Mucosa of rectum (tissue), 2 donors: ENCODE data around the gene S100A1.
"Not testable (repeated sequence)": the region's sequence is repeated elsewhere in the genome, so short reads cannot be mapped to it uniquely, and the experiment has no call there.

ENCODE experiments used
- H3K27ac ChIP-seq, 2 donors: one replicate each; pipeline ENCODE4 v1.7.0; 2013; ENCODE audit warnings: inconsistent platforms in 2 of 2, low read depth in 2 of 2, low read length in 2 of 2
- H3K27me3 ChIP-seq, 2 donors: one replicate each; pipeline ENCODE4 v1.7.0; 2013; ENCODE audit warnings: low read length in 2 of 2; ENCODE audit not compliant: control insufficient read depth in 2 of 2, insufficient read depth in 2 of 2
- H3K36me3 ChIP-seq, 2 donors: one replicate each; pipeline ENCODE4 v1.7.0; 2013; ENCODE audit warnings: low read length in 2 of 2; ENCODE audit not compliant: control insufficient read depth in 2 of 2, insufficient read depth in 2 of 2
- H3K4me1 ChIP-seq, 2 donors: one replicate each; pipeline ENCODE4 v1.7.0; 2013; ENCODE audit warnings: low read length in 2 of 2, mild to moderate bottlenecking in 1 of 2; ENCODE audit not compliant: control insufficient read depth in 2 of 2, insufficient read depth in 2 of 2
- H3K4me3 ChIP-seq, 2 donors: one replicate each; pipeline ENCODE4 v1.7.0; 2013; ENCODE audit warnings: low read length in 2 of 2
- H3K9ac ChIP-seq, 2 donors: one replicate each; pipeline ENCODE4 v1.7.0; 2013; ENCODE audit warnings: low read length in 2 of 2, low read depth in 1 of 2, mild to moderate bottlenecking in 1 of 2
- H3K9me3 ChIP-seq, 2 donors: one replicate each; pipeline ENCODE4 v1.7.0; 2013; ENCODE audit warnings: low read length in 2 of 2; ENCODE audit not compliant: control insufficient read depth in 2 of 2
- donor health status: healthy.
- donor health status: Normal muscosa, but diverticular disease.

S100A1 gene

GRCh38 chr1:153662269-153662668 lies 34.0 kb downstream of the S100A1 start:
- no peaks in the 10 kb centered on the region for H3K27me3 ChIP-seq
- no peak overlapping the region for H3K4me3 ChIP-seq
- no peak overlapping the region for H3K27ac ChIP-seq
- H3K4me1 ChIP-seq: peaks cover 8 to 11% of the 10 kb centered on the region in 2 donors
- peaks cover 61 to 63% of the 10 kb centered on the region in 2 donors for H3K36me3 ChIP-seq
- no peak overlapping the region for H3K9ac ChIP-seq
- H3K9me3 ChIP-seq: no peaks in the 10 kb centered on the region

GRCh38 chr1:153663211-153663610 lies 35.0 kb downstream of the S100A1 start:
- H3K9ac ChIP-seq: no peak overlapping the region
- peaks cover 70% of the 10 kb centered on the region in 2 donors for H3K36me3 ChIP-seq
- no peak overlapping the region for H3K4me3 ChIP-seq
- no peaks in the 10 kb centered on the region for H3K9me3 ChIP-seq
- no peaks in the 10 kb centered on the region for H3K27me3 ChIP-seq
- no peak overlapping the region for H3K27ac ChIP-seq
- peaks cover 7 to 11% of the 10 kb centered on the region in 2 donors for H3K4me1 ChIP-seq

- Histone ChIP-seq H3K4me1 (peaks cover 9% of the 10 kb centered on the region in 2 donors), H3K27ac (no peak overlapping the region), H3K4me3 (no peak overlapping the region), H3K9ac (no peak overlapping the region), H3K36me3 (peaks cover 62 to 64% of the 10 kb centered on the region in 2 donors), H3K9me3 (no peaks in the 10 kb centered on the region), H3K27me3 (no peaks in the 10 kb centered on the region)
Measured at GRCh38 chr1:153667439-153667838, 39.2 kb downstream of the S100A1 start.

GRCh38 chr1:153668672-153669071 lies 40.4 kb downstream of the S100A1 start:
- not testable (repeated sequence) for H3K9me3 ChIP-seq, H3K27me3 ChIP-seq, H3K4me3 ChIP-seq, H3K9ac ChIP-seq, H3K4me1 ChIP-seq, H3K27ac ChIP-seq
- H3K36me3 ChIP-seq: peaks cover 50 to 52% of the 10 kb centered on the region in 2 donors

DNA sequence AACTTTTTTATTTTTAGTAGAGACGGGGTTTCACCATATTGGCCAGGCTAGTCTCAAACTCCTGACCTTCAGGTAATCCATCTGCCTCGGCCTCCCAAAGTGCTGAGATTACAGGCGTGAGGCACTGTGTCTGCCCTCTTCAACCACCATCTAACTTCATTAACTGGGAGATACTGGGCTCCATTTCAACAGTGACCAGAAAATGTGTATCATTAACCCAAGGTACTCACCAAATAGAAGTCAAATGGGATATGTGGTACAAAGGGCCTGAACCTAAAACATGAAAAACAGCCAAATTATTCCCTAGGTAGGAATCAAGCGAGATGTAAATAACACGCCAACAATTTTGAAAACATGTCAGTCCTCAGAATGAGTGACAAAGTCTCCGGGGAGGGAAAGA lies 41.4 kb downstream of the S100A1 start:
- H3K4me1 ChIP-seq: peaks cover 9% of the 10 kb centered on the region in 2 donors
- no peaks in the 10 kb centered on the region for H3K27me3 ChIP-seq
- peaks cover 42 to 43% of the 10 kb centered on the region in 2 donors for H3K36me3 ChIP-seq
- H3K4me3 ChIP-seq: peak overlapping the region; percentile 71 to 96
- H3K9me3 ChIP-seq: no peaks in the 10 kb centered on the region
- peak overlapping the region in 1 of 2 donors; percentile 79 for H3K9ac ChIP-seq
- no peak overlapping the region for H3K27ac ChIP-seq

- peak overlapping the region; percentile 79 to 83 for H3K9ac ChIP-seq
- peak overlapping the region; percentile 72 to 82 for H3K27ac ChIP-seq
- H3K36me3 ChIP-seq: peaks cover 34 to 36% of the 10 kb centered on the region in 2 donors
- no peaks in the 10 kb centered on the region for H3K27me3 ChIP-seq
- no peaks in the 10 kb centered on the region for H3K9me3 ChIP-seq
- H3K4me3 ChIP-seq: peak overlapping the region; percentile 71 to 96
- H3K4me1 ChIP-seq: peaks cover 9% of the 10 kb centered on the region in 2 donors
Measured at GRCh38 chr1:153670257-153670858, 42.1 kb downstream of the S100A1 start.

DNA sequence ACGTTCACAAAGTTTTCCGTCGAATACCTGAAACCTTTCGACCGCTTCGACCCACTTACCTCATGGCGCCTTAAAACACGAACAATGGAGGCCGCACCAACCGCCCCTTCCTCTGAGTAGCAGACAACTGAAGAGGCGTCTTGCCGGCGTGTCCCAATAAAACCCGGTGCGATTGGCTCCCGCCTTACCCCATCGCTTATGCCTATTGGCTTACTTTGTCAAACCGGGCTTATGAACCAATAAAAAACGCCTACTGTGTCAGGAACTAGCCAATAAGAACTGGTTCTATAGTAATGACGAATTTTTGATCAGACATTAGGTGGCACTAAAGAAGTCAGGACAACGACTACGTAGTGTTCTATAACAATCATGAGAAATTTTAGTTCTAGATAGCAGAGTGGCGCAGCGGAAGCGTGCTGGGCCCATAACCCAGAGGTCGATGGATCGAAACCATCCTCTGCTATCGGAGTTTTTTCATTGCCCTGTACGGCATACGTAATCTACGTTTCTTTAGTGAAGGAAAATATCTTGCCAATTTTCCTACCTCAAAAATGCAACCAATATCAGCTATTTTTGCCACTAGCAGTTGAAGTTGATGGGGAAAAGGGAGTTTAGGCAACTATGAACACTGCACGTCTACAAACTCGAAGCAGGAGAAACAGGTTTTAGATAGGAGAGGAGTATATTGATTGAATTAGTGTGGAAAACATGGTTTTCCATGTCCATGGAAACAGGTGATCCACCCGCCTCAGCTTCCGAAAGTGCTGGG lies 42.8 kb downstream of the S100A1 start, which contains the start of gene ILF2:
ILF2 (minus strand) TSS at position 135 of the 769 bp plus-strand sequence; CDS start at position 64, 71 bp downstream.
- no peaks in the 10 kb centered on the region for H3K9me3 ChIP-seq
- H3K36me3 ChIP-seq: peaks cover 27 to 29% of the 10 kb centered on the region in 2 donors
- peak within 1 kb of the TSS; percentile 74 to 96 for H3K4me3 ChIP-seq
- H3K9ac ChIP-seq: peak within 1 kb of the TSS; percentile 79 to 83
- peak within 1 kb of the TSS; percentile 82 to 88 for H3K27ac ChIP-seq
- no peaks in the 10 kb centered on the region for H3K27me3 ChIP-seq
- H3K4me1 ChIP-seq: peaks cover 9% of the 10 kb centered on the region in 2 donors

GRCh38 chr1:153671628-153672353 lies 43.6 kb downstream of the S100A1 start:
- H3K36me3 ChIP-seq: peaks cover 20 to 22% of the 10 kb centered on the region in 2 donors
- peak overlapping the region; percentile 74 to 77 for H3K4me3 ChIP-seq
- H3K27ac ChIP-seq: peak overlapping the region; percentile 78 to 88
- not testable (repeated sequence) for H3K27me3 ChIP-seq, H3K4me1 ChIP-seq, H3K9me3 ChIP-seq
- H3K9ac ChIP-seq: peak overlapping the region; percentile 71 to 83

DNA sequence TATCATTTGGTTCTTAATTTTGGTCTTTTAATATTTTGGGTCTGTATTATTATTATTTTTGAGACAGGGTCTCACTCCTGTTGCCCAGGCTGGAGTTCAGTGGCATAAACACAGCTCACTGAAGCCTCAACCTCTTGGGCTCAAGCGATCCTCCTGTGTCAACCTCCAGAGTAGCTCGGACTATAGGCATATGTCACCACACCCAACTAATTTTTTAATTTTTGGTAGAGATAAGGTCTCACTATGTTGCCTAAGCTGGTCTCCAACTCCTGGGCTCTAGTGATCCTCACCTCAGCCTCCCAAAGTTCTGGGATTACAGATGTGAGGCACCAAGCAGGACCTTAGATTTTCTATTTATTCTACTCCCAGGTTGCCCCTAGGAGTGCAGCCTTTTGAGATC lies 45.3 kb downstream of the S100A1 start:
- Histone ChIP-seq H3K27ac (no peak overlapping the region), H3K27me3 (peaks cover 4 to 8% of the 10 kb centered on the region in 2 donors), H3K4me1 (peaks cover 16 to 17% of the 10 kb centered on the region in 2 donors), H3K9me3 (no peaks in the 10 kb centered on the region), H3K9ac (no peak overlapping the region), H3K4me3 (no peak overlapping the region), H3K36me3 (peaks cover 4 to 6% of the 10 kb centered on the region in 2 donors)
